K562 (cell line): ENCODE results near the gene EIF2AK2. TPM values are rescaled to one million over a fixed set of nuclear protein-coding genes. Genes with fewer than 3 reads are reported as not detected.

Source experiments
- DDX20 ChIP-seq: fragments of 450-650 bp; IDR thresholded peaks from 2 replicates; pipeline ENCODE4 v1.6.1; 2016; ENCODE audit warnings: missing genetic modification characterization, low read depth, mild to moderate bottlenecking, missing compliant biosample characterization, moderate library complexity
- KAT8 ChIP-seq: fragments of 450-650 bp; IDR thresholded peaks from 2 replicates; pipeline ENCODE4 v1.6.1; 2016; ENCODE audit warnings: low read depth, mild to moderate bottlenecking
- MBD2 ChIP-seq: sonication (generic); IDR thresholded peaks from 2 replicates; pipeline ENCODE4 v1.6.1; 2016; ENCODE audit warnings: low read depth, borderline replicate concordance
- MEIS2 ChIP-seq: fragments of 450-650 bp; IDR thresholded peaks from 2 replicates; pipeline ENCODE4 v1.6.1; 2014; ENCODE audit warnings: mild to moderate bottlenecking; ENCODE audit not compliant: partially characterized antibody
- PKNOX1 ChIP-seq: fragments of 450-650 bp; IDR thresholded peaks from 2 replicates; pipeline ENCODE4 v1.6.1; 2016
- RBM25 ChIP-seq: fragments of 200-400 bp; formaldehyde crosslinking; IDR thresholded peaks from 2 replicates; pipeline ENCODE4 v1.6.1; 2018; ENCODE audit warnings: low read length, low read depth, moderate library complexity; ENCODE audit not compliant: severe bottlenecking
- SREBF2 ChIP-seq: sonication (generic); formaldehyde crosslinking; IDR thresholded peaks from 2 replicates; pipeline ENCODE4 v1.4.0; 2020; ENCODE audit warnings: mild to moderate bottlenecking, missing genetic modification reagents
- TEAD4 ChIP-seq, 2 experiments: sonication (generic) in 1 of 2; formaldehyde crosslinking in 1 of 2; IDR thresholded peaks; 2 replicates each; pipeline versions ENCODE4 v1.6.1 to v1.8.0; 2012 to 2022; ENCODE audit warnings: borderline replicate concordance in 1 of 2, inconsistent platforms in 1 of 2, low read length in 1 of 2, mild to moderate bottlenecking in 1 of 2, missing genetic modification reagents in 1 of 2
- VEZF1 ChIP-seq: fragments of 200-800 bp; sonication (Bioruptor generic); IDR thresholded peaks from 2 replicates; pipeline ENCODE4 v1.6.1; 2017; ENCODE audit warnings: missing genetic modification characterization, missing compliant biosample characterization
- ZBED1 ChIP-seq: IDR thresholded peaks from 2 replicates; pipeline ENCODE4 v1.6.1; 2014
- ZBTB40 ChIP-seq, 2 experiments: fragments of 450-650 bp in 1 of 2; sonication (generic) in 1 of 2; formaldehyde crosslinking in 1 of 2; IDR thresholded peaks; 2 replicates each; pipeline versions ENCODE4 v1.7.1 to v1.9.0; 2016 to 2022; ENCODE audit warnings: inconsistent platforms in 1 of 2, mild to moderate bottlenecking in 1 of 2, missing genetic modification reagents in 1 of 2
- ZNF124 ChIP-seq: sonication (generic); formaldehyde crosslinking; IDR thresholded peaks from 2 replicates; pipeline ENCODE4 v1.8.1; 2022; ENCODE audit warnings: missing genetic modification reagents
- ZNF263 ChIP-seq: sonication (generic); formaldehyde crosslinking; IDR thresholded peaks from 2 replicates; pipeline ENCODE4 v1.8.0; 2022; ENCODE audit warnings: mild to moderate bottlenecking, missing genetic modification reagents, borderline replicate concordance
- polyA plus RNA-seq, 8 experiments: library from polyadenylated mRNA; depleted of rRNA in 4 of 8; stranded (reverse) in 5 of 8; unstranded in 3 of 8; fragments of >200 nt; fragmentation: Nextera tagmentation in 2 of 8; fragmentation: Illumina TruSeq in 1 of 8; extraction: Ambion mirVana in 2 of 8; extraction: Trizol in 1 of 8; gene quantifications; 2 replicates each; pipeline versions ENCODE4 v1.2.1 to v1.2.3, GENCODE V29; 2011 to 2014; ENCODE audit warnings: inconsistent platforms in 1 of 8, missing spikeins in 1 of 8
- total RNA-seq, 7 experiments: library from RNA; depleted of rRNA in 6 of 7; stranded (reverse); fragments of >200 nt in 6 of 7; fragmentation: Illumina TruSeq in 2 of 7; extraction: Trizol in 2 of 7; gene quantifications; 2 replicates each; pipeline versions ENCODE4 v1.2.1 to v1.2.3, GENCODE V29; 2011 to 2021; ENCODE audit warnings: low replicate concordance in 1 of 7

EIF2AK2 gene
- total and polyA plus RNA-seq, 9 of the 15 experiments (the other 6 are each of a cell fraction or from before 2014, with no cell fraction given) = 3.8 to 19.5 (median 13.3) TPM

- TF ChIP-seq ZBTB40 (IDR thresholded peaks at IDR 0.05) = peak; percentile 68
- TF ChIP-seq ZBTB40 (CRISPR knock-in tag; IDR thresholded peaks at IDR 0.05) = no peak
- peak; percentile 90 for TF ChIP-seq MEIS2
- 0 out of 2 replicates have a peak, but pooled peaks have one; percentile 34 for TF ChIP-seq ZNF263 (CRISPR knock-in tag)
- TF ChIP-seq SREBF2 (CRISPR knock-in tag) = no peak
- TF ChIP-seq KAT8 = no peak
- no peak for TF ChIP-seq DDX20 (tag)
- peak; percentile 25; the same call in 1 of the 2 replicates for TF ChIP-seq TEAD4 (IDR thresholded peaks at IDR 0.05; ENCODE audit: low read length)
- TF ChIP-seq TEAD4 (CRISPR knock-in tag; IDR thresholded peaks at IDR 0.05; ENCODE audit: borderline replicate concordance) = no peak
- TF ChIP-seq PKNOX1 = peak; percentile 69
- no peak for TF ChIP-seq RBM25
- TF ChIP-seq VEZF1 (CRISPR knock-in tag) = peak; percentile 46; the same call in 1 of the 2 replicates
- no peak for TF ChIP-seq ZNF124 (CRISPR knock-in tag)
- TF ChIP-seq ZBED1 = 0 out of 2 replicates have a peak, but pooled peaks have one; percentile 14
- TF ChIP-seq MBD2 = peak; percentile 43; the same call in 1 of the 2 replicates
Observed at GRCh38 chr2:37083873-37084794, 72.6 kb downstream of the EIF2AK2 start, which contains the start of the genes GPATCH11 and HEATR5B (continued).
